SW480 (cell line): ENCODE data around the gene ITPKB.
"Not testable (repeated sequence)": the region's sequence is repeated elsewhere in the genome, so short reads cannot be mapped to it uniquely, and the experiment has no call there.

Source experiments
- DNase-seq: peaks from one replicate; pipeline ENCODE4 v3.0.0-alpha.2; 2016; ENCODE audit warnings: low spot score

The ITPKB gene

GRCh38 chr1:226651041-226651731 is 87.9 kb downstream of the ITPKB start:
- no peak for DNase-seq

DNA sequence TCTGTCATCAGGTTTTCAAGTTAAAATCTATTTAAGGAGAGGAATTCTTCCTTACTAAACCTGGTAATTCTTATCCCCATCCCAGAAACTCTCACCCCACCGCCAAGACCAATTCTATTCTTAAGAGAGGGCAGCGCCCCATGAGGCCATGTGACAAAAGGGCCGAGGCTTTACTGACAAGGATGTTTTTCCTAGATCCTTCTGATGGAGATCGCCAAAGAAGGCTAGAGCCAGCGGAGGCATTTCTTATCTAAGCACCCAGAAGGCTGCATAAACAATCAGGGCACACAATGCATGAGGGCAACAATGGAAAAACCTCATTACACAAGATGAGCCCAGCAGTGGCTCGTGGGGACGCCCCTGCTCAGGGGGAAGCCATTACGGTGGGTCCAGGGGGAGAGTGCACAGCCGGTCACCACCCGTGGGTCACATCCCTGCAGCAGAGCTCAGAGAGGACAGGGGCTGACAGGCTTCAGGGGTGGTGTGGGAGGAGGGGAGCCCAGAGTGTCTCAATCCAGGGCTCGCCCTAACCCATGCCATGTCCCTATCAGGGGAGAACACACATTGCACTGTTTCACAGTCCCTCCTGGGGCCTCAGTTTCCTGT is 88.7 kb downstream of the ITPKB start:
- no peak for DNase-seq

GRCh38 chr1:226649780-226650179 is 89.3 kb downstream of the ITPKB start:
- DNase-seq = no peak

DNA sequence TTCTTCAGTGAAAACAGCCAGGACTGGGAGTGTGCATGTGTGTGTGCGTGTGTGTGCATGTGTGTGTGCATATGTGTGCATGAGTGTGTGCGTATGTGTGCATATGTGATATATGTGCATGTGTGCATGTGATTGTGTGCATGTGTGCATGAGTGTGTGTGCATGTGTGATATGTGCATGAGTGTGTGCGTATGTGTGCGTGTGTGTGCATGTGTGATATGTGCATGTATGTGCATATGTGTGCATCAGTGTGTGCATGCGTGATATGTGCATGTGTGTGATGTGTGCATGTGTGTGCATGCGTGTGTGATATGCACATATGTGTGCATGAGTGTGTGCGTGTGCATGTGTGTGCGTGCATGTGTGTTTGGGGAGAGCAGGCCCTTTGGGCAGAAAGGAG is 89.8 kb downstream of the ITPKB start:
- DNase-seq = no peak

GRCh38 chr1:226648421-226648820 is 90.7 kb downstream of the ITPKB start:
- DNase-seq = no peak

- no peak for DNase-seq
Observed at GRCh38 chr1:226647719-226648118, 91.4 kb downstream of the ITPKB start.

DNA sequence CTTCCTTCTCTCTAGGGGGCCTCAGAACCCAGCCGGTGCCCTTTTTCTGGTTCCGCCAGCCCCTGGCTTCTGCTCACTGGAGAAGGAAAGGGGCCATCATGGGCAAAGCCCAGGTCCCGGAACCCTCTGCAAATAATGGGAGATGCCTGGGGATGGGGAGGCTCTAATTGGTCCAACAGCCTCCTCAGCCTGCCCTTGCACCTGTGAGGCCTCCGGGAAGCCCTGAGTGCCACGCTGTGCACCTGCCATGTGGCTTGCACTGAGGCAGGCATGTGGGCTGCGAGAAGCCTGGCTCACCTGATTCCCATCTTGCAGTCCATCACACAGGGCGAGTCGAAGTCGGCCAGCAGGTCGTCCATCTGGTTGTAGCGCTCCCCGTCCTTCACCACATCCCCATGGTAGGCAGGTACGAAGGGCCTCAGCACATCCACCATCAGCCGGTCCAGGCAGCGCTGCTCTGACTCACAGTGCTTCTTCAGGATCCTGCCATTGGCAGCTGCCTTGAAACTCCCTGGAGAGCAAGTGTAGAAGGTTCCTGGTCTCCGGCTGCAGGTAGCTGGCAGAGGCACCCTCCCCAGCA is 92.1 kb downstream of the ITPKB start:
- DNase-seq = no peak

GRCh38 chr1:226646026-226646869 is 92.8 kb downstream of the ITPKB start:
- DNase-seq = no peak

DNA sequence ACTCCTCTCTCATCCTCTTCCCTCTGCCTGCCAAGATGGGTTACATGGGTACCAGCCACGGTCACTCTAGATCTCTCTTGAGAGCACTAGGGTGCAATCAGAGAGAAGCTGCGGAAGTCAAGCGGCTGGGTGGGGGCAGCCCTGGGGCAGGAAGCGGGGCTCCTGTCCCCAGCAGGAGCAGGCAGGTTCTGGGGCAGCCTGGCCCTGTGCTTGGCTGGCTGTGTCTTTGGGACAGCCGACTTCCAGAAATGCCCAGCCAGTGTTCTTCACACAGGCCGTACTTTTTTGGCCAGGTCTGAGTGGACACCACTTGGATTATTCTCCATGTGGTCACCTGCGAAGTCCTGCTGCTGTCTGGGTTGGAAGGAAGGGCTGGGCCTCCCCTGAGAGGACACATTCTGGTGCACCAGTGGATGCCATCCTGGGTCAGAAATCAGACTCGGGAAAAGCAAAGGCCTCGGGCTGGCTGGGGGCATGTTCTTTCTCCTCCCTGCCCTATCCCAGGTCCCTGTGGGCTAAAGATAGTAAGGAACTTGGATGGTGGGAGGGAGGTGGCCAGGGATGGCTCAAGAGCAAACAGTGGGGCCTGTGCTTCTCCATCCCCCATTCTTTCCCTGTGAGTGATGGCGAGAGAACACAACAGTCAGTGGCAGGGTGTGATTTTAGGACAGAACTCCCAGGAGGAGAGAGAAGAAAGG is 93.7 kb downstream of the ITPKB start:
- no peak for DNase-seq

- DNase-seq = no peak
Observed at GRCh38 chr1:226644541-226645176, 94.4 kb downstream of the ITPKB start.

GRCh38 chr1:226643611-226644540 is 95.2 kb downstream of the ITPKB start:
- no peak for DNase-seq

DNA sequence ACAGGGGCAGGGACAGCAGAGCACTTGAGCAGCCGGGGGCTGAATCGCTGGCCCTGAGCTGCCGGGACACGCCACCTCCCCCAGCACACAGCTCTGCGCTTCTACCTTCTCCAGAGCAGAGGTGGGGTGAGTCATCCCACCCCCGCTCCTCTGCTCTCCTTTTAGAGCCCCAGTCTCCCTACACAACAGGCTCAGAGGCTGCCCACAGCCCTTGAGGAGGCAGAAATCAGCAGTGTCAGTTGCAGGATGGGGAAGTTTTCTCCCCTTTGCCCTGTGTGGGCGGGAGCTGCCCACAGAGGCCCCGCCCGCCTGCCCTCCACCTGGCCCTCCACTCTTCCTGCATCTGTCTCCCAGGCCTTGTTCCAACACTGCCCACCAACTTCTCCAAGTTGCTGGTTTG is 95.9 kb downstream of the ITPKB start:
- peak; percentile 73 for DNase-seq

DNA sequence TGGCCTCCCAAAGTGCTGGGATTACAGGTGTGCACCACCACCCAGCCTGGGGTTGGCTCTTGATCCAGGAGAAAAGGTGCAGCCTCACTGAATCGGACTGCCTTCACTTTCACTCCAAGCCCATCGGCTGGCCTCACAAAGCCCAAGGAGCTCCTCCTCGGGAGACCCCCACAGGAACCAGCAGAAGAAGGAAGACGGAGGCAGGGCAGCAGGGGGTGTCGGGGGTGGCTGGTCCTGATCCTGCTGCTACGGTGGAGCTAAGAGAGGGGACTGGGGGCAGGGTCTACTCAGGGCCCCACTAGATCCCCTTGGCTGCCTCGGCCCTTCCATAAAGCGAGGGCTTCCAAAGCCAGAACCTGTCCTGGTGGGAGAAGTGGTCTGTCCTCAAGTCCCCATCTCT is 96.7 kb downstream of the ITPKB start:
- DNase-seq = no peak

- no peak for DNase-seq
Observed at GRCh38 chr1:226641671-226642231, 97.3 kb downstream of the ITPKB start.

GRCh38 chr1:226640321-226641136 is 98.6 kb downstream of the ITPKB start:
- DNase-seq = no peak

GRCh38 chr1:226639631-226640061 is 99.4 kb downstream of the ITPKB start:
- no peak for DNase-seq

- not testable (repeated sequence) for DNase-seq
Observed at GRCh38 chr1:226639206-226639605, 99.9 kb downstream of the ITPKB start.

DNA sequence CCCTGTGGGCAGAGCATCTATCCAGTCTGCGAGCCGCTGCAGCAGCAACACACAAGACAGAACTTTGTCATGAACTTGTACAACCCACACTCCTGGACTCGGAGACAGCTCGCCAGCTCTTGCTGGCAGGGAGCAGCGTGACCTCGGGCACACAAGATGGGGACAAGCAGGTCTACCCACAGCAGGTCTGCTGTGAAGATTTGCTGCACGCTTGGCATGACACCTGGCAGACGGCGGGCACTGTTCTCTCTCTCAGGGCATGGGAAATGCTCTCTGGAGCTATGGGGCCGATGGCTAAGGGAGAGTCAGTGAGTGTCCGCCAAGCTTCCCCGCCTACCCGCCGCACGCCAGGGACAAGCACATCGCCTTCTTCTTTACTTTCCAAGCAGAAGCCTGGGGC is 100.5 kb downstream of the ITPKB start:
- DNase-seq = no peak

GRCh38 chr1:226638001-226638601 is 101.0 kb downstream of the ITPKB start:
- DNase-seq = no peak
